Brain microvascular endothelial cell (primary cell): ENCODE data around the gene PDGFD.

ENCODE experiments used
- DNase-seq: peaks from one replicate; pipeline ENCODE4 v3.0.0-alpha.2; 2020
- H3K27ac ChIP-seq: fragments of 250-450 bp; sonication (Bioruptor Pico); 2 replicates; pipeline ENCODE4 v1.5.1; 2020; ENCODE audit warnings: mild to moderate bottlenecking, moderate library complexity
- H3K27me3 ChIP-seq: fragments of 250-450 bp; sonication (Bioruptor Pico); replicated peaks from 2 replicates; pipeline ENCODE4 v1.5.1; 2020; ENCODE audit warnings: mild to moderate bottlenecking
- H3K36me3 ChIP-seq: fragments of 250-450 bp; sonication (Bioruptor Pico); replicated peaks from 2 replicates; pipeline ENCODE4 v1.5.1; 2020; ENCODE audit warnings: mild to moderate bottlenecking
- H3K4me3 ChIP-seq: 2 replicates; pipeline ENCODE4 v1.5.1; 2011; ENCODE audit warnings: low read depth, mild to moderate bottlenecking, control low read depth, low read length, moderate library complexity
- CTCF ChIP-seq: IDR thresholded peaks from 2 replicates; pipeline ENCODE4 v1.5.1; 2011; ENCODE audit warnings: low read depth, mild to moderate bottlenecking, moderate library complexity, low read length, control low read depth, inconsistent platforms; ENCODE audit errors: missing control alignments
- in situ Hi-C: cut with HindIII; loops from 2 replicates; pipeline ENCODE4 v1.10.0; 2017; ENCODE audit warnings: low sequenced_read_pairs, low pct_ligation_motif_present

The PDGFD gene

GRCh38 chr11:103987629-103988594, 176.0 kb downstream of the PDGFD start:
- Histone ChIP-seq H3K27me3 (no peaks in the 10 kb centered on the region), H3K27ac (no peak overlapping the region), H3K36me3 (no peaks in the 10 kb centered on the region), H3K4me3 (no peak overlapping the region)
- TF ChIP-seq CTCF, result no peak
- no peak for DNase-seq
- in situ Hi-C loops, result no loop called here

GRCh38 chr11:103985041-103985440, 178.9 kb downstream of the PDGFD start:
- in situ Hi-C loops, result no loop called here
- Histone ChIP-seq H3K27me3 (no peaks in the 10 kb centered on the region), H3K4me3 (no peak overlapping the region), H3K27ac (no peak overlapping the region), H3K36me3 (no peaks in the 10 kb centered on the region)
- no peak for DNase-seq
- no peak for TF ChIP-seq CTCF

DNA sequence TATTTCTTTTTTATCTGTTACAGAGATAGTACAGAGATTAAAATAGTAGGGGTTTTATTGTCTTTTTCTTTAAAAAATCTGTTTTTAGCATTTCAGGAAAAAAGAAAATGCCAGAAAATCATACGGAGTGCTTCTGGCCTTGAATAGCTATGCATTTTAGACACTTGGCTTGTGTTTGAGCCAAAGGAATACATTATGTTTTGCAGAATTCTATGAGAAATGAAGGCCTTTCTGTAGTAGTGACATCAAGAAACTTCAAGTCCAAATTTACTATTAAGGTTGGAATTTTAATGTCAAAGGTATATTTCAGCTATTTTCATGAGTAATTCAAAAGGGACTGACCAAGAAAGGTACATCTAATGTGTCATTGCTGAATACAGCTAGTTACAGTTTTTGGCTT, 183.8 kb downstream of the PDGFD start:
- no peaks in the 10 kb centered on the region for H3K27me3 ChIP-seq
- no peak for TF ChIP-seq CTCF
- H3K27ac ChIP-seq, result no peak overlapping the region
- no peak for DNase-seq
- H3K36me3 ChIP-seq, result no peaks in the 10 kb centered on the region
- in situ Hi-C loops, result no loop called here
- no peak overlapping the region for H3K4me3 ChIP-seq

DNA sequence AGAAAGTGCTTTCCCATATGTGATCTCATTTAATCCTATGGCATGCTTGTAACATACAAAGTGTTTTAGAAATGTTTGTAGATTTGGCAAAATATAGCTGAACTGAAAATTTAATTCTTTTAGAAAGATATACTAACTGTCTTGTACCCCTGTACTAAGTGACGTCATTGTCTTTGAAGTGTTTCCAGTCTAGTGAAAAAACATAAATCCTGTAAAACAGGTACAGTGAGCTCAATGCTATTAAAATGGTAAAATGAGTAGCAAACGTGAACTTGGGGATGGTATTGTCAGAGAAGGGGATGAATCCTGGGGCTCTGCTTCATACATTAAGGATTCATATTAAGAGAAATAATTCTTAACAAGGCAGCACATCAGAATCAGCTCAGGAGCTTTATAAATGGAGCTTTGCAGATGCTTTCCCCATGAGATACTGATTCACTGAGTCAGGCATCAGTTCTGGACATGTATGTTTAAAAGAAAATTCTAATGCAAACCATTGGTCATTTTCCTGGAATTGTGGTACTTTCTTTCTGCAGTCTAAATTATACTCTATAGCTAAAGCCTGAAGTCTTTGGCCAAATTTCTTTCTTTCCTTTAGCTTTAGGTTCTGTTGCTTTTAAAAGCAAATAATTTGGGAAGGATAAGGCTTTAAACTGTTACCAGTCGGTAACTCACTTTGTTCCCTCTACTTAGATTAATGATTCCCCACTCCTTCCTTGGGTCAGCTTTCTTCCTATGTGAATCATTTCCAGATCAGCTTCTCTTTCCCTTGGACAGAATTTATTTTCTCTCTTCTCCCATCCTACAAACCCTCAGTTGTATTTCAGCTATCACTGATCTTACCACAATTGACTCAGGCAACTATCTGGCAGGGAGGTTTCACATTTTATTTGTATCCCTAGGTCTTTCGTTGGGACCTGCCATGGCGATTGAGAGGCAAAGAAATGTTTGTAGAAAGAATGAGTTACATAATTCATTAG, 185.0 kb downstream of the PDGFD start:
- DNase-seq, result no peak
- no peak for TF ChIP-seq CTCF
- in situ Hi-C loops, result no loop called here
- Histone ChIP-seq H3K4me3 (no peak overlapping the region), H3K36me3 (no peaks in the 10 kb centered on the region), H3K27ac (no peak overlapping the region), H3K27me3 (no peaks in the 10 kb centered on the region)

- in situ Hi-C loops, result no loop called here
- no peaks in the 10 kb centered on the region for H3K36me3 ChIP-seq
Observed at GRCh38 chr11:103972013-103972412, 191.9 kb downstream of the PDGFD start.

More at GRCh38 chr11:103972013-103972412, 191.9 kb downstream of the PDGFD start:
- H3K4me3 ChIP-seq, result no peak overlapping the region
- no peak for TF ChIP-seq CTCF
- DNase-seq, result no peak
- H3K27ac ChIP-seq, result no peak overlapping the region
- H3K27me3 ChIP-seq, result no peaks in the 10 kb centered on the region
